DND-41 (cell line): ENCODE data around the gene TTC23L.

Source experiments
- ATAC-seq: fragments of 200-7000 bp; cut with Tn5 transposase; 3 replicates; pipeline ENCODE4 v1.9.1; 2021; ENCODE audit warnings: low read depth; ENCODE audit not compliant: insufficient read depth
- DNase-seq: peaks from one replicate; pipeline ENCODE4 v3.0.0-alpha.2; 2020
- H2AFZ ChIP-seq: 2 replicates; pipeline ENCODE4 v1.6.0; 2012; ENCODE audit warnings: low read depth, low read length
- H3K27ac ChIP-seq: 2 replicates; pipeline ENCODE4 v1.5.1; 2012; ENCODE audit warnings: low read length, inconsistent platforms
- H3K27me3 ChIP-seq: fragments of 200-600 bp; sonication (generic); 2 replicates; pipeline ENCODE4 v1.6.0; 2012; ENCODE audit warnings: low read length, mild to moderate bottlenecking, inconsistent platforms; ENCODE audit not compliant: insufficient read depth, poor library complexity
- H3K36me3 ChIP-seq: 2 replicates; pipeline ENCODE4 v1.5.1; 2012; ENCODE audit warnings: low read length, inconsistent platforms; ENCODE audit not compliant: insufficient read depth
- H3K4me1 ChIP-seq: 2 replicates; pipeline ENCODE4 v1.5.1; 2012; ENCODE audit warnings: mild to moderate bottlenecking, low read length; ENCODE audit not compliant: insufficient read depth
- H3K4me2 ChIP-seq: 2 replicates; pipeline ENCODE4 v1.6.0; 2012; ENCODE audit warnings: mild to moderate bottlenecking, moderate library complexity, low read length, inconsistent platforms; ENCODE audit not compliant: insufficient read depth
- H3K4me3 ChIP-seq, 2 experiments: fragments of 200-600 bp in 1 of 2; shearing (Covaris generic) in 1 of 2; 2 replicates each; pipeline ENCODE4 v1.5.1; 2012 to 2016; ENCODE audit warnings: inconsistent platforms in 2 of 2, low read length in 2 of 2, mild to moderate bottlenecking in 2 of 2, low read depth in 1 of 2, moderate library complexity in 1 of 2
- H3K79me2 ChIP-seq: 2 replicates; pipeline ENCODE4 v1.6.0; 2012; ENCODE audit warnings: low read length, inconsistent platforms; ENCODE audit not compliant: insufficient read depth
- H3K9ac ChIP-seq: 2 replicates; pipeline ENCODE4 v1.6.0; 2012; ENCODE audit warnings: low read depth, mild to moderate bottlenecking, inconsistent platforms, low read length, moderate library complexity
- H3K9me3 ChIP-seq: 2 replicates; pipeline ENCODE4 v1.5.1; 2012; ENCODE audit warnings: low read length, moderate library complexity, mild to moderate bottlenecking, inconsistent platforms; ENCODE audit not compliant: insufficient read depth, severe bottlenecking
- H4K20me1 ChIP-seq: 2 replicates; pipeline ENCODE4 v1.6.0; 2012; ENCODE audit warnings: low read length; ENCODE audit not compliant: insufficient read depth
- EZH2 ChIP-seq: IDR thresholded peaks from 3 replicates; pipeline ENCODE4 v1.6.1; 2012; ENCODE audit warnings: borderline replicate concordance, low read depth, mild to moderate bottlenecking, moderate library complexity, low read length, inconsistent platforms; ENCODE audit not compliant: severe bottlenecking
- TF ChIP-seq, protein P1 (sequence below): IDR thresholded peaks from 2 replicates; pipeline ENCODE4 v1.5.1; 2012; ENCODE audit warnings: borderline replicate concordance, low read length, moderate library complexity, mild to moderate bottlenecking; ENCODE audit not compliant: poor library complexity, severe bottlenecking; ENCODE audit errors: extremely low read depth

TTC23L gene

DNA sequence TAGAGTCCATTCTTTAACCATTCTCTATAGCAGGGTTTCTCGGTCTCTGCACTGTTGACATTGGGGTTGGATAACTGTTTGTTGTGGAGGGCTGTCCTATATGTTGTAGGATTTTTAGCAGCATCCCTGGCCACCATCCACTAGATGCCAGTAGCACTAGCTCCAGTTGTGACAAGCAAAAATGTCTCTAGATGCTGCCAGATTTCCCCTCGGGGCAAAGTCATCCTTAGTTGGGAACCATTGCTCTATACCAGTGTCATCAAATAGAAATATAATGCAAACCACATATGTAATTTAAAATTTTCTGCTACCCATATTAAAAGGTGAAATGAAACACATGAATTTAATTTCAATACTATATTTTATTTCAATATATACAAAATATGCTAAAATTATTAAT lies 2.9 kb downstream of the TTC23L start:
- TF ChIP-seq, protein P1, sequence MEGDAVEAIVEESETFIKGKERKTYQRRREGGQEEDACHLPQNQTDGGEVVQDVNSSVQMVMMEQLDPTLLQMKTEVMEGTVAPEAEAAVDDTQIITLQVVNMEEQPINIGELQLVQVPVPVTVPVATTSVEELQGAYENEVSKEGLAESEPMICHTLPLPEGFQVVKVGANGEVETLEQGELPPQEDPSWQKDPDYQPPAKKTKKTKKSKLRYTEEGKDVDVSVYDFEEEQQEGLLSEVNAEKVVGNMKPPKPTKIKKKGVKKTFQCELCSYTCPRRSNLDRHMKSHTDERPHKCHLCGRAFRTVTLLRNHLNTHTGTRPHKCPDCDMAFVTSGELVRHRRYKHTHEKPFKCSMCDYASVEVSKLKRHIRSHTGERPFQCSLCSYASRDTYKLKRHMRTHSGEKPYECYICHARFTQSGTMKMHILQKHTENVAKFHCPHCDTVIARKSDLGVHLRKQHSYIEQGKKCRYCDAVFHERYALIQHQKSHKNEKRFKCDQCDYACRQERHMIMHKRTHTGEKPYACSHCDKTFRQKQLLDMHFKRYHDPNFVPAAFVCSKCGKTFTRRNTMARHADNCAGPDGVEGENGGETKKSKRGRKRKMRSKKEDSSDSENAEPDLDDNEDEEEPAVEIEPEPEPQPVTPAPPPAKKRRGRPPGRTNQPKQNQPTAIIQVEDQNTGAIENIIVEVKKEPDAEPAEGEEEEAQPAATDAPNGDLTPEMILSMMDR, result no peak
- no peak for TF ChIP-seq EZH2
- Histone ChIP-seq H3K9me3 (no peaks in the 10 kb centered on the region), H3K4me2 (no peak overlapping the region), H3K27me3 (peaks cover 2% of the 10 kb centered on the region), H2AFZ (no peak overlapping the region), H3K36me3 (no peaks in the 10 kb centered on the region), H3K9ac (no peak overlapping the region), H3K27ac (no peak overlapping the region), H3K4me3 (no peak overlapping the region), H3K4me1 (no peaks in the 10 kb centered on the region), H4K20me1 (no peaks in the 10 kb centered on the region), H3K79me2 (no peaks in the 10 kb centered on the region)
- DNase-seq (no peak), ATAC-seq (no peak)

DNA sequence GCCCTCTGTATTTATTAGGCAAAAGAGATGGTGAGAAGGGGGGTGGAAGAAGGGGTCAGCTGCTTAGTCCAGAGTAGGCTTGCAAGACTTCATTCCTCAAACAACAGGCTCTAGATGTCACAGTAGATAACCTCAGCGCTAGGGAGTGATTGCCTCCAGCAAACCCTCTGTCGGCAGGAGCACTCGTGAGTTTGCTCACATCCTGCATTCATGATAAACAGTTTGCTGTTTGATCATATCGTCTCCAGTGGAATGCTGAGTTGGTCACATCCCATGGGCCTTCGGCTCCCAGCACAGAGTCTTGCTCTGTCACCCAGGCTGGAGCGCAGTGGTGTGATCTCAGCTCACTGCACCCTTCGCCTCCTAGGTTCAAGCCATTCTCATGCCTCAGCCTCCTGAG lies 3.6 kb downstream of the TTC23L start:
- Histone ChIP-seq H3K9ac (no peak overlapping the region), H3K79me2 (no peaks in the 10 kb centered on the region), H3K9me3 (no peaks in the 10 kb centered on the region), H3K27me3 (peaks cover 2% of the 10 kb centered on the region), H3K4me1 (no peaks in the 10 kb centered on the region), H2AFZ (no peak overlapping the region), H3K4me2 (no peak overlapping the region), H3K36me3 (no peaks in the 10 kb centered on the region), H3K27ac (no peak overlapping the region), H4K20me1 (no peaks in the 10 kb centered on the region), H3K4me3 (no peak overlapping the region)
- ATAC-seq (no peak), DNase-seq (no peak)
- TF ChIP-seq, protein P1, result no peak
- no peak for TF ChIP-seq EZH2

DNA sequence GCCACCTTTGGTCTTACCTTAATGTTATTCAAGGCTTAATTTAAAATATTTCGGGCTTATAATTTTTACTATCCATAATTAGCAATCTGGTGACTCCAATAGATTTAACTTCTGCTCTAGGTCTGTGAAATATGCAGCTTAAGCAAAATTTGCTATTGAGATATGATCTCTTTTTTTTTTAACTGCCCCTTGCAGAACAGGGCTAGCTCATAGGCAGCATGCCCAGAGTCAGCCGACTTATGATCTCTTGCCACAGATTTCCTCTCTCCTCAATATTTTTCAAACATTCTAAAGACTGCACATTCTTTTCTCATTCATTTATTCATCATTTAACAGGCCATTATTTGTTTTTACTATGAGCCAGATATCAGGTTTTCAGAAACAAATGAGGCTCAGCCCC lies 4.5 kb downstream of the TTC23L start:
- Histone ChIP-seq H3K4me1 (no peaks in the 10 kb centered on the region), H4K20me1 (no peaks in the 10 kb centered on the region), H3K4me3 (no peak overlapping the region), H3K9ac (no peak overlapping the region), H3K36me3 (no peaks in the 10 kb centered on the region), H3K9me3 (no peaks in the 10 kb centered on the region), H3K27me3 (peaks cover 2% of the 10 kb centered on the region), H2AFZ (no peak overlapping the region), H3K4me2 (no peak overlapping the region), H3K27ac (no peak overlapping the region), H3K79me2 (no peaks in the 10 kb centered on the region)
- DNase-seq (no peak), ATAC-seq (no peak)
- TF ChIP-seq, protein P1, result no peak
- no peak for TF ChIP-seq EZH2

DNA sequence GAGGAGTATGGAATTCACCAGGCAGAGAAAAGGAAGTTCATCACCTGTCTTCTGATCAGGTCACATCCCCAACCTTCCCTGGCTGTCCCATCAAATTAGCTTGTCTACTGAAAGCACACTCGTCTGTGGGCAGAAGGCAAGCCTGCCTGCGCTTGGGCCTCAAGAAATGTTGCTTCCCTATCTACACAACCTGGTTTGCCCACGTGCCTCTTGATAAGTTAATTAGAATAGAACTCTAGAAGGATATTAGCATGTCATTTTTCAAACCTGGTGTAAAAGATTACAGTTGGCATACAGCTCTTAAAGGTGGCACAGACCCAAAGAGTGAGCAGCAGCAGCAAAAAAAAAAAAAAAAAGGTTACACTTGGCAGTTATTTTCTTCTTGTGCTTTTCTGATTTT lies 5.1 kb downstream of the TTC23L start:
- H3K9me3 ChIP-seq, result no peaks in the 10 kb centered on the region
- no peak for DNase-seq
- H3K4me2 ChIP-seq, result no peak overlapping the region
- no peaks in the 10 kb centered on the region for H4K20me1 ChIP-seq
- ATAC-seq, result no peak
- no peak overlapping the region for H3K9ac ChIP-seq
- peaks cover 2% of the 10 kb centered on the region for H3K27me3 ChIP-seq
- no peak overlapping the region for H3K4me3 ChIP-seq
- no peaks in the 10 kb centered on the region for H3K4me1 ChIP-seq
- H3K36me3 ChIP-seq, result no peaks in the 10 kb centered on the region
- no peak overlapping the region for H3K27ac ChIP-seq
- H2AFZ ChIP-seq, result no peak overlapping the region
- no peaks in the 10 kb centered on the region for H3K79me2 ChIP-seq
- TF ChIP-seq, protein P1, result no peak
